Vagina (tissue), 2 donors: ENCODE measurements around the gene RNF11.

Experiments
- POLR2A ChIP-seq, 2 donors: fragments of 450-650 bp; IDR thresholded peaks; one replicate each; pipeline ENCODE4 v1.6.1; 2017; ENCODE audit warnings: antibody characterized with exemption in 2 of 2, mild to moderate bottlenecking in 2 of 2, moderate library complexity in 2 of 2
- POLR2AphosphoS5 ChIP-seq, 2 donors: sonication (generic); formaldehyde crosslinking; IDR thresholded peaks; one replicate each; pipeline ENCODE4 v1.9.0; 2017; ENCODE audit warnings: antibody characterized with exemption in 2 of 2, mild to moderate bottlenecking in 2 of 2, low read depth in 1 of 2; ENCODE audit not compliant: insufficient read depth in 1 of 2
- TF ChIP-seq, protein P1 (sequence below), 3 experiments: fragments of 450-650 bp in 2 of 3; fragments of 200-600 bp in 1 of 3; sonication (generic) in 1 of 3; IDR thresholded peaks; one replicate each; pipeline ENCODE4 v1.5.1; 2017 to 2019; ENCODE audit warnings: antibody characterized with exemption in 3 of 3, mild to moderate bottlenecking in 2 of 3, moderate library complexity in 2 of 3

DNA sequence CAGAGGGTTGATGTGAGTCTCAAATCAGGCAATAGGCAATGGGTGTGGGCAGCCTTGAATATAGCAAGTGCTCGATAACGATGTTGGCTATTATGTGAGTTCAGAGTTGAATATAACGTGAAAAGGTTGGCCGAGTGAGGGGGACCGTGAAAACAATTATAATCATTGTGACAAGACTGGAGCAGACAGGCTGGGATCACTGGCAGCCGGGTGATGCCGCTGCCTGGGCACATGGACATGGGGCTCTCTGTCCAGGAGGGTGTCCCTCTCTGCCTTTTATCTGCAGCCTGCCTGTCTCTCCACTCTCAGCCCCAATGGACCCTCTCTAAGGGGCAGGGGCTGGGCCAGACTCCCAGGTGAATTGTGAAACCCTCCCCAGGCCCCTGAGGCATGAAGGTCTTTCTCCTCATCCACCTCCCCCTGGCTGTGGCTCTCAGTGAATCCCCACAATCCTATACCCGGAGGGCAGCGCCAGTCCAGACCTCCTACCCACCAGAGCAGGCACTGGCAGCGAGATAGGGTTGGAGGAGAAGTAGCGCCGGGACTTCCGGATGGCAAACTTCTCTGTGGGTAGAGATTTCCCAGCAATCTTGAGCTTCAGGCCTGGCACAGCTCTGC, 57.9 kb downstream of the RNF11 start:
- no peak for TF ChIP-seq POLR2A (IDR thresholded peaks at IDR 0.05)
- TF ChIP-seq, protein P1, sequence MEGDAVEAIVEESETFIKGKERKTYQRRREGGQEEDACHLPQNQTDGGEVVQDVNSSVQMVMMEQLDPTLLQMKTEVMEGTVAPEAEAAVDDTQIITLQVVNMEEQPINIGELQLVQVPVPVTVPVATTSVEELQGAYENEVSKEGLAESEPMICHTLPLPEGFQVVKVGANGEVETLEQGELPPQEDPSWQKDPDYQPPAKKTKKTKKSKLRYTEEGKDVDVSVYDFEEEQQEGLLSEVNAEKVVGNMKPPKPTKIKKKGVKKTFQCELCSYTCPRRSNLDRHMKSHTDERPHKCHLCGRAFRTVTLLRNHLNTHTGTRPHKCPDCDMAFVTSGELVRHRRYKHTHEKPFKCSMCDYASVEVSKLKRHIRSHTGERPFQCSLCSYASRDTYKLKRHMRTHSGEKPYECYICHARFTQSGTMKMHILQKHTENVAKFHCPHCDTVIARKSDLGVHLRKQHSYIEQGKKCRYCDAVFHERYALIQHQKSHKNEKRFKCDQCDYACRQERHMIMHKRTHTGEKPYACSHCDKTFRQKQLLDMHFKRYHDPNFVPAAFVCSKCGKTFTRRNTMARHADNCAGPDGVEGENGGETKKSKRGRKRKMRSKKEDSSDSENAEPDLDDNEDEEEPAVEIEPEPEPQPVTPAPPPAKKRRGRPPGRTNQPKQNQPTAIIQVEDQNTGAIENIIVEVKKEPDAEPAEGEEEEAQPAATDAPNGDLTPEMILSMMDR (IDR thresholded peaks at IDR 0.05) = no peak
- TF ChIP-seq POLR2AphosphoS5 (IDR thresholded peaks at IDR 0.05; ENCODE audit: insufficient read depth in 1 of 2, low read depth in 1 of 2) = no peak
